ENCODE data around the gene MYOM1.

Gene MYOM1

DNA sequence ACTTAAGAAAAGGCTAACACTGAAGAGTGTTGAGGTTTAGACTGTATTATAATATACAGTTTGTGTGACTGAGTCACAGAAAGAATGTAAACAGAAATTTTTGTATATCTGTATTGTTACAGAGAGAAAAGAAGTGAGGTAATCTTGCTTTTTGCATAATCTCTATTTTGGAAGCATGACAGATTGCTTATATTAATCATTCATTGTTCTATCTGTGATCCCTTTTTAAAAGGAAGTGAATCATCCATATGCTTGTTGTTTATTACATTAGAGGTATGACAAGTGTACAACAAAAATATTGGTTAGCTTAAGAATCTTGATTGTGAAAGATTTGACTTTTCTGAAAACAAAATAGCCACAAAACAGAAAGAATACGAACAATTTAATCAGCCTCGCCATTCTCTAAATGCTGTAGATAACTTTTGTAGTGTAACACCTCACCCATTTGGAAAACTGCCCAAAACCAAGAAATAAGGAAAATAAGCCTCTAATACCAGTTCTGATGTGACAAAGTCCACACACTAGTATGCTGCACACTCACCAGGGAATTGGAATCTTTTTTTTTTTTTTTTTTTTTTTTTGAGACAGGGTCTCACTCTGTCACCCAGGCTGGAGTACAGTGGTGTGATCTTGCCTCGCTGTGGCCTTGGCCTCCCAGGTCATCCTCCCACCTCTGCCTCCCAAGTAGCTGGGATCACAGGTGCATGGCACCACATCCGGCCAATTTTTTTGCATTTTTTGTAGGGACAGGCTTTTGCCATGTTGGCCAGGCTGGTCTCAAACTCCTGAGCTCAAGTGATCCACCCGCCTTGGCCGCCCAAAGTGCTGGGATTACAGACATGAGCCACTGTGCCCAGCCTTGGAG lies 115.3 kb downstream of the MYOM1 start:
- no peaks in the 10 kb centered on the region for H3K36me3 ChIP-seq (ENCODE audit: control insufficient read depth, insufficient read depth, low read length)
- no peak overlapping the region for H3K9ac ChIP-seq (ENCODE audit: low read length)
- H3K27ac ChIP-seq (ENCODE audit: low read depth, low read length): no peak overlapping the region
- H3K27me3 ChIP-seq (ENCODE audit: control insufficient read depth, insufficient read depth, low read length): no peaks in the 10 kb centered on the region
- H3K4me3 ChIP-seq (ENCODE audit: low read length): no peak overlapping the region
- H3K4me1 ChIP-seq (ENCODE audit: control insufficient read depth, insufficient read depth, low read length): no peaks in the 10 kb centered on the region

DNA sequence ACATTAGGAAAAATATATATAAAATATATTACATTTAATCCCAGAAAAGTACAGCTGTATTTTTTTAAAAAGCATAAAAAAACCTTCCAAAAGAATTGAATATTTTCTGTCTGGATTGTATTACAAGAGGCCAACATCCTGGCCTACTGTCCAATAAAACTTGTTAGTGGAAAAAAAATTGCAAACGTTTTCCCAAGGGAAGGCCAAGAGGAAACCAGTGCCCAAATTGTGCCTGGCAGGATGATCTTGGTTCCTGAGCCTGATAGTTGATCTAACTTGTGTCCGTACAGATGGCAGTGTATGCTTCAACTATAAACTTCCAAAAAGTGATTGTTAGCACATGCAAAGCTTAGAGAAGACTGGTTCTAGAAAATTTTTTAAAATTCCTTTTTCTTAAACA lies 116.2 kb downstream of the MYOM1 start:
- Histone ChIP-seq H3K9ac (ENCODE audit: low read length) (no peak overlapping the region), H3K27ac (ENCODE audit: low read depth, low read length) (no peak overlapping the region), H3K27me3 (ENCODE audit: control insufficient read depth, insufficient read depth, low read length) (no peaks in the 10 kb centered on the region), H3K4me1 (ENCODE audit: control insufficient read depth, insufficient read depth, low read length) (no peaks in the 10 kb centered on the region), H3K4me3 (ENCODE audit: low read length) (no peak overlapping the region), H3K36me3 (ENCODE audit: control insufficient read depth, insufficient read depth, low read length) (no peaks in the 10 kb centered on the region)

GRCh38 chr18:3102983-3103382 lies 116.8 kb downstream of the MYOM1 start:
- no peak overlapping the region for H3K9ac ChIP-seq (ENCODE audit: low read length)
- no peaks in the 10 kb centered on the region for H3K27me3 ChIP-seq (ENCODE audit: control insufficient read depth, insufficient read depth, low read length)
- no peaks in the 10 kb centered on the region for H3K4me1 ChIP-seq (ENCODE audit: control insufficient read depth, insufficient read depth, low read length)
- no peak overlapping the region for H3K27ac ChIP-seq (ENCODE audit: low read depth, low read length)
- H3K4me3 ChIP-seq (ENCODE audit: low read length): no peak overlapping the region
- no peaks in the 10 kb centered on the region for H3K36me3 ChIP-seq (ENCODE audit: control insufficient read depth, insufficient read depth, low read length)

- Histone ChIP-seq H3K4me3 (ENCODE audit: low read length) (no peak overlapping the region), H3K27ac (ENCODE audit: low read depth, low read length) (no peak overlapping the region), H3K9ac (ENCODE audit: low read length) (no peak overlapping the region), H3K4me1 (ENCODE audit: control insufficient read depth, insufficient read depth, low read length) (no peaks in the 10 kb centered on the region), H3K36me3 (ENCODE audit: control insufficient read depth, insufficient read depth, low read length) (no peaks in the 10 kb centered on the region), H3K27me3 (ENCODE audit: control insufficient read depth, insufficient read depth, low read length) (no peaks in the 10 kb centered on the region)
Measured at GRCh38 chr18:3100498-3101132, 119.2 kb downstream of the MYOM1 start.

DNA sequence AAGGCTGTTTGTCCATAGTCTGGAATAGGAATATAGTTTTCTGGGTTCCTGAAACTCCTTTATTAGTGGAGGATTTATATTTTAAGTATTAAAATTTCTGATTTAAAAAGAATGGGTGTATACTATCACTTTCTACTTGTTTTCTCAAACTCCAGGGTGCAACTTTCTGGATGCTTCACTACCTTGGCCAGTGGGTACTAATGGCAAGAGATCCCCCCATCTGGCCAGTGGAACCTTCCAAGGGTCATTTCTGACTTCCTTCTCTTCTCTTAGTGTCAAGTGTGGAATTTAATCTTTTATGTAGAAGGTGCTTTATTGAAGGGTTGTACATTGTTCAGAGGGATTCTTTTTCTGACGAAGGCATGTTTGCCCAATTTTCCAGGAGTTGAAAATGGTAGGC lies 120.4 kb downstream of the MYOM1 start:
- Histone ChIP-seq H3K4me3 (ENCODE audit: low read length) (no peak overlapping the region), H3K27me3 (ENCODE audit: control insufficient read depth, insufficient read depth, low read length) (no peaks in the 10 kb centered on the region), H3K9ac (ENCODE audit: low read length) (no peak overlapping the region), H3K4me1 (ENCODE audit: control insufficient read depth, insufficient read depth, low read length) (no peaks in the 10 kb centered on the region), H3K36me3 (ENCODE audit: control insufficient read depth, insufficient read depth, low read length) (no peaks in the 10 kb centered on the region), H3K27ac (ENCODE audit: low read depth, low read length) (no peak overlapping the region)

DNA sequence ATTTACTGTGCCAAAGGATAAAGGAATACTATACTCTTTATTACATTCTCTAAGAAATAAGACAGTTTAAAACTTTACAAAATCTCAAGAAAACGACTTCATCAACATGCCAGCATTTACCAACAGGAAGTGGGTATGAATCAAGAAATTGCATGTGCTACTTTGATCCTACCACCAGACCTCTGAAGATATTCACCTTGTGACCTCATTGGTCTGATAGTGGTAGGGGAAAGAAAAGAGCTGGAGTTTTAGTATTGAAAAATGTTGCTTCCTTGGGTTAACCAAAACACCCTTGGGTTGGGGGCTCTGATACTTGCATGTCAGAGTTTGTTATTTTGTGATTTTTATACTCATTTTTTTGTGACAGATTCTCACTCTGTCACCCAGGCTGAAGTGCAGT lies 122.7 kb downstream of the MYOM1 start:
- Histone ChIP-seq H3K9ac (ENCODE audit: low read length) (no peak overlapping the region), H3K27me3 (ENCODE audit: control insufficient read depth, insufficient read depth, low read length) (no peaks in the 10 kb centered on the region), H3K4me1 (ENCODE audit: control insufficient read depth, insufficient read depth, low read length) (peaks cover 2% of the 10 kb centered on the region), H3K36me3 (ENCODE audit: control insufficient read depth, insufficient read depth, low read length) (no peaks in the 10 kb centered on the region), H3K4me3 (ENCODE audit: low read length) (no peak overlapping the region), H3K27ac (ENCODE audit: low read depth, low read length) (no peak overlapping the region)

DNA sequence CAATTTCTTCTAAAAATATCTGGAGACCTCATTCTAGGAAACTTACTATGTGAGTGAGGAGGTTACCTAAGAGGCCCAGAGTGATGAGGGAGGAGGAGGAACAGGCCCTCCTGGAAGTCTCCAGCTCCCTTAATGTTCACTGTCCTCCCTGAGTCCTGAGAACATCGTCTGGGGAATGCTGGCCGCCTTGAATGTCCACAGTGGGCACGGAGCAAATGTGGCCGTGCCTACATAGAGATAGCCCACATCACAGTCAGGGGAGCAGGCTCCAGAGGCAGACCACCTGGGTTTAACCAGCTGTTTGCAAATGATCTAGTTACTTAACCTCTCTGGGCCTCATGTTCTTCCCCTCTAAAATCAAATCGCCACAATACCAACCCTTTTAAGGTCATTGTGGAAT lies 123.8 kb downstream of the MYOM1 start:
- Histone ChIP-seq H3K4me3 (ENCODE audit: low read length) (no peak overlapping the region), H3K27me3 (ENCODE audit: control insufficient read depth, insufficient read depth, low read length) (no peaks in the 10 kb centered on the region), H3K27ac (ENCODE audit: low read depth, low read length) (no peak overlapping the region), H3K36me3 (ENCODE audit: control insufficient read depth, insufficient read depth, low read length) (no peaks in the 10 kb centered on the region), H3K9ac (ENCODE audit: low read length) (no peak overlapping the region), H3K4me1 (ENCODE audit: control insufficient read depth, insufficient read depth, low read length) (peaks cover 2% of the 10 kb centered on the region)

GRCh38 chr18:3094338-3094684 lies 125.5 kb downstream of the MYOM1 start:
- no peaks in the 10 kb centered on the region for H3K36me3 ChIP-seq (ENCODE audit: control insufficient read depth, insufficient read depth, low read length)
- H3K27ac ChIP-seq (ENCODE audit: low read depth, low read length): no peak overlapping the region
- H3K4me1 ChIP-seq (ENCODE audit: control insufficient read depth, insufficient read depth, low read length): peaks cover 2% of the 10 kb centered on the region
- H3K9ac ChIP-seq (ENCODE audit: low read length): no peak overlapping the region
- H3K4me3 ChIP-seq (ENCODE audit: low read length): no peak overlapping the region
- H3K27me3 ChIP-seq (ENCODE audit: control insufficient read depth, insufficient read depth, low read length): no peaks in the 10 kb centered on the region

DNA sequence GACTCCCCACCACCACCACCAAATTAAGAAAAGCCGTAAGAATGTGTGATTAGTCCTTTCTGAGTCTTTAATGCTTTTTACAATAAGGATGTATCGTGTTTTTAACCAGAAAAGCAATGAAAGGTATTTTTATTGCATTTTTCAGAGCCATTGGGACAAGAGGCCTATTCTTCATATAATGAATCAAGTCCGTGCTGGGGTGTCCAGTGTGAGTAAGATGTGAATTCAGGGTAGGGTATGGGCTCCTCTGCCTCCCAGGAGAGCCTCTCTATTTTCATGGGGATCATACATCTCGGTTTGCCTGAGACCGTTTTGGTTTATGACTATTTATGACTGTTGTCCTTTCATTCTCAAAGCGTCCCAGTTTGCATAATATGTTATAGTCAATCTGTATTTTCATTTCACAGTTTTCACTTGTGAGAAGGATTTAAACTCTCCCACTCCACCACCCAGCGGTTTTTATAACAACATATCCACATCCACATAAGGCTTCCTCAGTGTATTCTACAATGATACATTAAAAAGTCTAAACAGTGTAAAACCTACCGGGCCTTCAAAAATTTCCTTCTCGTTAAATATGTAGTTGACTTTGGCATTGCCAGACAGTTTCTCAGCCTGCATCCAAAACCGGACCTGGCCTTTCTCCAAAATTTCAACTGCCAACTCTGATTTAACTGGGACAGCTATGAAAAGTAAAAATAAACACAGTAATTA lies 126.0 kb downstream of the MYOM1 start:
- Histone ChIP-seq H3K4me3 (ENCODE audit: low read length) (no peak overlapping the region), H3K36me3 (ENCODE audit: control insufficient read depth, insufficient read depth, low read length) (no peaks in the 10 kb centered on the region), H3K27me3 (ENCODE audit: control insufficient read depth, insufficient read depth, low read length) (no peaks in the 10 kb centered on the region), H3K9ac (ENCODE audit: low read length) (no peak overlapping the region), H3K27ac (ENCODE audit: low read depth, low read length) (no peak overlapping the region), H3K4me1 (ENCODE audit: control insufficient read depth, insufficient read depth, low read length) (peaks cover 2% of the 10 kb centered on the region)

DNA sequence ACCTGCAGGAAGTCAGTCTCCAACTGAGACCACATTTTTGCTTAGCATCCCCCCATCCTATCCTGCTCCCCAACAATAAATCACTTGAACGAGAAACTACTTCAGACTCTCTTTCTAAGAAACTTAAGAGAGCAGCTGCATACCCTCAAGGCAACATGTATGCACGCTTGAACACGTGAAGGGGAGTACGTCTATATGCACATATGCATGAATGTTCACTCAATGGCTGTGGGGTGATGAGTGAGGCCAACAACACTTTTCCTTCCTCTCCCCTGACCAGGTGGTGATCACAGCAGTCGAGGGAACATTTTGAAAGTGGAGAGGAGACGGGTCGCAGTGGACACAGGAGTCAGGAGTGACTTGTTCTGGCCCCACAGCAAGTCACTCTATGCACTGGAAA lies 127.0 kb downstream of the MYOM1 start:
- peaks cover 2% of the 10 kb centered on the region for H3K4me1 ChIP-seq (ENCODE audit: control insufficient read depth, insufficient read depth, low read length)
- no peaks in the 10 kb centered on the region for H3K36me3 ChIP-seq (ENCODE audit: control insufficient read depth, insufficient read depth, low read length)
- H3K4me3 ChIP-seq (ENCODE audit: low read length): no peak overlapping the region
- no peaks in the 10 kb centered on the region for H3K27me3 ChIP-seq (ENCODE audit: control insufficient read depth, insufficient read depth, low read length)
- no peak overlapping the region for H3K27ac ChIP-seq (ENCODE audit: low read depth, low read length)
- no peak overlapping the region for H3K9ac ChIP-seq (ENCODE audit: low read length)

DNA sequence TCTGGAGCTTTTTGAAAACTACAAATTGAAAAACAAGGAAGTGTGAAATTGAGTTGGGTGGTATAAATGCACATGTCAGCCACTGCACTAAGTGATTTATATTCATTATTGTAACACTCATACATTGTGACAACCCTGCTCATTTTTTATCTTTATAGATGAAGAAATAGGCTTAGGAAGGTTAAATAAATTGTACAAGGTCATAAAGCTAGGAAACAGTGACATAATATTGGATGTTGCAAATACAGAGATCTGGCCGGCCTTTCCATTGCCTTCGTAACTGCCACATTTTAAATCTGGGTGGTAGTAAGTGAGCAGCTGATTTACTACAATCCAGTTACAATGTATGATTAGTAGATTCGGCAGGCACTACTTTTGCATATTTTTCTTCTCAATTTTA lies 130.2 kb downstream of the MYOM1 start:
- Histone ChIP-seq H3K4me3 (ENCODE audit: low read length) (no peak overlapping the region), H3K27ac (ENCODE audit: low read depth, low read length) (no peak overlapping the region), H3K36me3 (ENCODE audit: control insufficient read depth, insufficient read depth, low read length) (no peaks in the 10 kb centered on the region), H3K27me3 (ENCODE audit: control insufficient read depth, insufficient read depth, low read length) (no peaks in the 10 kb centered on the region), H3K4me1 (ENCODE audit: control insufficient read depth, insufficient read depth, low read length) (peaks cover 2% of the 10 kb centered on the region), H3K9ac (ENCODE audit: low read length) (no peak overlapping the region)

GRCh38 chr18:3088449-3088848 lies 131.3 kb downstream of the MYOM1 start:
- Histone ChIP-seq H3K36me3 (ENCODE audit: control insufficient read depth, insufficient read depth, low read length) (no peaks in the 10 kb centered on the region), H3K27me3 (ENCODE audit: control insufficient read depth, insufficient read depth, low read length) (no peaks in the 10 kb centered on the region), H3K4me3 (ENCODE audit: low read length) (no peak overlapping the region), H3K4me1 (ENCODE audit: control insufficient read depth, insufficient read depth, low read length) (no peaks in the 10 kb centered on the region), H3K27ac (ENCODE audit: low read depth, low read length) (no peak overlapping the region), H3K9ac (ENCODE audit: low read length) (no peak overlapping the region)
